ENCODE data around the gene RBMS3.

The RBMS3 gene

DNA sequence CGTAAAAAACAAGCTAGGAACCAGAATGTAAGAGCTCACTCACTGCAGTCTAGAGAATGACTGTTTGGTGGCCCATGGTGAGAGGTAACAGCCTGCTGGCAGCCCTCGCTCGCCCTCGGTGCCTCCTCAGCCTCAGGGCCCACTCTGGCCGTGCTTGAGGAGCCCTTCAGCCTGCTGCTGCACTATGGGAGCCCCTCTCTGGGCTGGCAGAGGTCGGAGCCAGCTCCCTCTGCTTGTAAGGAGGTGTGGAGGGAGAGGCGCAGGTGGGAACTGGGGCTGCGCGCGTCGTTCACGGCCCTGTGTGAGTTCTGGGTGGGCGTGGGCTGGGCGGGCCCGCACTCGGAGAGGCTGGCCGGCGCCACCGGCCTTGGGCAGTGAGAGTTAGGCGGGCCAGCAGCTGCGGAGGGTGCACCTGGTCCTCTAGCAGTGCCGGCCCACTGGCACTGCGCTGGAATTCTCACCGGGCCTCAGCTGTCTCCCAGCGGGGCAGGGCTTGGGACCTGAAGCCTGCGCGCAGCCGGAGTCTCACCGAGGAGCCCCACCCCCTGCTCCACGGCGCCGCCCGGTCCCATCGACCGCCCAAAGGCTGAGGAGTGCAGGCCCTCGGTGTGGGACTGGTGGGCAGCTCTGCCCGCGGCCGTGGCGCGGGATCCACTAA, 420.6 kb downstream of the RBMS3 start:
- Histone ChIP-seq H3K9me3 (ENCODE audit: insufficient read depth, low read depth, low read length) (peaks cover 5% of the 10 kb centered on the region), H3K79me2 (ENCODE audit: control insufficient read depth, insufficient read depth, low read length, poor library complexity) (peaks cover 2% of the 10 kb centered on the region), H3K18ac (ENCODE audit: low read length) (no peak overlapping the region), H4K91ac (ENCODE audit: low read depth, low read length) (no peak overlapping the region), H4K8ac (ENCODE audit: low read depth, low read length) (no peak overlapping the region), H3K4me3 (ENCODE audit: low read depth, low read length) (peak overlapping the region; percentile 15), H3K79me1 (ENCODE audit: low read length) (peaks cover 4% of the 10 kb centered on the region), H3K4me2 (ENCODE audit: low read length) (no peak overlapping the region), H3K4me1 (ENCODE audit: control insufficient read depth in 1 of 2, insufficient read depth in 2 of 2, low read length in 2 of 2) (peaks cover 0 to 2% of the 10 kb centered on the region in 2 experiments), H3K9ac (ENCODE audit: low read length) (no peak overlapping the region), H2BK12ac (ENCODE audit: low read length) (no peak overlapping the region), H2BK5ac (ENCODE audit: low read depth, low read length, poor library complexity) (no peak overlapping the region), H2AFZ (ENCODE audit: insufficient read depth, low read length, poor library complexity) (no peak overlapping the region), H3K27ac (ENCODE audit: low read depth, low read length) (no peak overlapping the region), H3K27me3 (ENCODE audit: insufficient read depth, low read length) (no peaks in the 10 kb centered on the region), H3K14ac (ENCODE audit: low read length) (no peak overlapping the region), H2AK5ac (ENCODE audit: low read length) (no peak overlapping the region), H4K12ac (ENCODE audit: low read depth, low read length) (no peak overlapping the region), H3K23ac (ENCODE audit: low read length) (no peak overlapping the region), H3K4ac (ENCODE audit: low read depth, low read length) (no peak overlapping the region), H2BK120ac (ENCODE audit: insufficient read depth, low read length, poor library complexity) (no peak overlapping the region), H3K36me3 (ENCODE audit: control insufficient read depth in 1 of 2, insufficient read depth in 2 of 2, low read length in 2 of 2) (peaks cover 2 to 5% of the 10 kb centered on the region in 2 experiments)
- WGBS (ENCODE audit: extremely low coverage, insufficient coverage, insufficient read length) = no CpG with 5 or more reads among the region's 41 CpGs
- no peak for DNase-seq

DNA sequence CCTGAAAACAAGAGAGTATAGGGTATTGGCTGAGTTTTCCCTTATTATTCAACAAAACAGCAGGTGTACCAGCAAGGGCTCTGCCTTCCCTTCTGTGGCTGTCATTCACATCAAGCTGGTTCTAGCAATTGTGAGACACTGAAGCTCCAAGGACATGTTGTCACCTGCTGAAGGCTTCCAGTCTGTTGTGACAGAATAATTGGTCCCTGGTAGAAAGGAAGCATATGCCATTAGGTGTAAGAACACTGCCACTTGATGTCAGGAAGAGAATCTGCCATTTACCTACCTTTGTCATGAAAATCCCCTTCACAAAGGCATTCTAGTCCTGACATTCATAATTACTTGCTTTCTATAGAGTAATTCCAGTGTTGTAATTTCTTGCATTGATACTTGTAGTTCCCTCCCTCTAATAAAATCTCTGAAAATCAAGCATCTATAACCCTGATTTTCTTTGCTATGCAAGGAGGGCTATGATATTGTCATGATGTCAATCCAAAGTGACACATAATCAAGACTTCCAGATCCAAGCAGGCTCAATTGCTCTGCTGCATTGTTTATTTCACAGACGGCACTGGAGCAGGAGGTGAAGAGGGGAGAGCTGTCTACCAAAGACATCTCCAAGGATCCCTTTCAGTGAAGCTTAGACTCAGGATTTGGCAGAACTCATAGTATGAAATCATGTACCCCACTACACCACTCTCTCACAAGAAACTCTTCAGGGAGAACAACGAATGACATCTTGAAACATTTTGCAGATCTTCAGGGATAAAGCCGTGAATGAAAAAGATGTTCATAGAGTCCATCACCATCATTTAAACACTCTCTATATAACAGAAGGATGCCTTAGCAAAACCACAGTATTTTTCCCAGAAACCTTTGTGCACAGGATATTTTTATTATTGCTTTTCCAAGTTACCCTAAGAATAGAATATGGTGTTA, 425.3 kb downstream of the RBMS3 start:
- Histone ChIP-seq H3K27ac (ENCODE audit: low read depth, low read length) (no peak overlapping the region), H3K14ac (ENCODE audit: low read length) (no peak overlapping the region), H4K91ac (ENCODE audit: low read depth, low read length) (no peak overlapping the region), H3K4me2 (ENCODE audit: low read length) (no peak overlapping the region), H3K36me3 (ENCODE audit: control insufficient read depth in 1 of 2, insufficient read depth in 2 of 2, low read length in 2 of 2) (peaks cover 2 to 5% of the 10 kb centered on the region in 2 experiments), H2BK12ac (ENCODE audit: low read length) (no peak overlapping the region), H3K9me3 (ENCODE audit: insufficient read depth, low read depth, low read length) (peaks cover 4% of the 10 kb centered on the region), H2BK5ac (ENCODE audit: low read depth, low read length, poor library complexity) (no peak overlapping the region), H2AK5ac (ENCODE audit: low read length) (no peak overlapping the region), H3K4ac (ENCODE audit: low read depth, low read length) (no peak overlapping the region), H2BK120ac (ENCODE audit: insufficient read depth, low read length, poor library complexity) (no peak overlapping the region), H3K4me1 (ENCODE audit: control insufficient read depth in 1 of 2, insufficient read depth in 2 of 2, low read length in 2 of 2) (no peaks in the 10 kb centered on the region), H3K4me3 (ENCODE audit: low read depth, low read length) (no peak overlapping the region), H3K23ac (ENCODE audit: low read length) (no peak overlapping the region), H4K8ac (ENCODE audit: low read depth, low read length) (no peak overlapping the region), H3K9ac (ENCODE audit: low read length) (no peak overlapping the region), H3K27me3 (ENCODE audit: insufficient read depth, low read length) (no peaks in the 10 kb centered on the region), H3K79me1 (ENCODE audit: low read length) (no peaks in the 10 kb centered on the region), H3K18ac (ENCODE audit: low read length) (no peak overlapping the region), H3K79me2 (ENCODE audit: control insufficient read depth, insufficient read depth, low read length, poor library complexity) (no peaks in the 10 kb centered on the region), H4K12ac (ENCODE audit: low read depth, low read length) (no peak overlapping the region), H2AFZ (ENCODE audit: insufficient read depth, low read length, poor library complexity) (no peak overlapping the region)
- DNase-seq = no peak
- WGBS (ENCODE audit: extremely low coverage, insufficient coverage, insufficient read length) = no CpG with 5 or more reads among the region's 3 CpGs

DNA sequence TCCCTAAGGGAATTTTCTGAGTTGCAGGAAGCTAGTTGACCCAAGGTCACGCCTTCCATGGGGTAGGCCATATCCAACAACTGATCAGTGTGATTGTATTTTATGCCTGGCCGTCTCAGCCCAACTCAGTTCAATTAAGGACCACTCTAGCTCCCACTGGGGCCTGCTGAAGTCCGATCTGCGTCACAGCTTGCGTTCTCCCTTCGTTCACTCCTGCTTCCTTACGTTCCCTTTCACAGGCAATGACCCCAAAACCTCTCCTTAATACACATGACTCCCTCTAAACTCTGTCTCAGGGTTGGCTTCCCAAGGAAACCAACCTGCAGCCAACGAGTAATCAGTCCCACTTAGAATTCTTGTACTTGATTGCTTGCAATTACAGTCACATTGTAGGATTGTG, 428.0 kb downstream of the RBMS3 start:
- H4K12ac ChIP-seq (ENCODE audit: low read depth, low read length) = no peak overlapping the region
- no peak overlapping the region for H4K91ac ChIP-seq (ENCODE audit: low read depth, low read length)
- DNase-seq = no peak
- H2BK5ac ChIP-seq (ENCODE audit: low read depth, low read length, poor library complexity) = no peak overlapping the region
- H2AK5ac ChIP-seq (ENCODE audit: low read length) = no peak overlapping the region
- no peaks in the 10 kb centered on the region for H3K9me3 ChIP-seq (ENCODE audit: insufficient read depth, low read depth, low read length)
- no peak overlapping the region for H3K4me2 ChIP-seq (ENCODE audit: low read length)
- H3K27ac ChIP-seq (ENCODE audit: low read depth, low read length) = no peak overlapping the region
- H2BK12ac ChIP-seq (ENCODE audit: low read length) = no peak overlapping the region
- no peaks in the 10 kb centered on the region for H3K79me1 ChIP-seq (ENCODE audit: low read length)
- no peaks in the 10 kb centered on the region for H3K4me1 ChIP-seq (ENCODE audit: control insufficient read depth in 1 of 2, insufficient read depth in 2 of 2, low read length in 2 of 2)
- H4K8ac ChIP-seq (ENCODE audit: low read depth, low read length) = no peak overlapping the region
- no peak overlapping the region for H3K4me3 ChIP-seq (ENCODE audit: low read depth, low read length)
- no peak overlapping the region for H2BK120ac ChIP-seq (ENCODE audit: insufficient read depth, low read length, poor library complexity)
- no peaks in the 10 kb centered on the region for H3K27me3 ChIP-seq (ENCODE audit: insufficient read depth, low read length)
- no CpG with 5 or more reads among the region's 8 CpGs for WGBS (ENCODE audit: extremely low coverage, insufficient coverage, insufficient read length)
- H3K36me3 ChIP-seq (ENCODE audit: control insufficient read depth in 1 of 2, insufficient read depth in 2 of 2, low read length in 2 of 2) = no peaks in the 10 kb centered on the region
- no peak overlapping the region for H3K4ac ChIP-seq (ENCODE audit: low read depth, low read length)
- H2AFZ ChIP-seq (ENCODE audit: insufficient read depth, low read length, poor library complexity) = no peak overlapping the region
- H3K23ac ChIP-seq (ENCODE audit: low read length) = peak overlapping the region; percentile 21
- H3K14ac ChIP-seq (ENCODE audit: low read length) = no peak overlapping the region
- H3K79me2 ChIP-seq (ENCODE audit: control insufficient read depth, insufficient read depth, low read length, poor library complexity) = no peaks in the 10 kb centered on the region
- H3K18ac ChIP-seq (ENCODE audit: low read length) = no peak overlapping the region
- no peak overlapping the region for H3K9ac ChIP-seq (ENCODE audit: low read length)

DNA sequence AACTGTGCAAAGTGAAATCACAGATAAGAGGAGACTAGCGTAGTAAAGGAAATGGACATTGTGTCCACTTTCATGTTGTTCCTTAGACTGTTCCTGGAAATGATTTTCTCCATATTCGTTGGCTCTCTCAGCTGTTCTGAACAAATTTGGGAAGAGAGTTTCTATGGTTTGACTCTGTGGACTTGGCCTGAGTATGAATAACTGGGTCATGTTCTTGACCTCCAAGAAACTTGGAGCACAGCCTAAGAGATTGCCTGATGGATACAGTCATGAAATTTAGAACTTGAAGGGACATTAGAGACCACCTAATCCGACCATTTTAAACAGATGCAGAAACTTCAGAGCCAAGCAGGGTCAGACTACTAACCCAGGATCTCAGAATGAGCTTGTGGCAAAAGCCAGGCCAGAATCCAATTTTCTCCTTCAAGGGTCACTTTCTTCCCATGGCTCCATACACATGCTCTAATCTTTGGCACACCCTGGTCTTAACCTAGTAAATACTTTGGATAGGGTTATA, 430.4 kb downstream of the RBMS3 start:
- no peaks in the 10 kb centered on the region for H3K36me3 ChIP-seq (ENCODE audit: control insufficient read depth in 1 of 2, insufficient read depth in 2 of 2, low read length in 2 of 2)
- no peak overlapping the region for H3K4me2 ChIP-seq (ENCODE audit: low read length)
- H3K18ac ChIP-seq (ENCODE audit: low read length) = no peak overlapping the region
- H3K9me3 ChIP-seq (ENCODE audit: insufficient read depth, low read depth, low read length) = no peaks in the 10 kb centered on the region
- no peak overlapping the region for H3K23ac ChIP-seq (ENCODE audit: low read length)
- no peak overlapping the region for H2AK5ac ChIP-seq (ENCODE audit: low read length)
- H3K4me1 ChIP-seq (ENCODE audit: control insufficient read depth in 1 of 2, insufficient read depth in 2 of 2, low read length in 2 of 2) = no peaks in the 10 kb centered on the region
- DNase-seq = no peak
- H3K27ac ChIP-seq (ENCODE audit: low read depth, low read length) = no peak overlapping the region
- no peak overlapping the region for H4K91ac ChIP-seq (ENCODE audit: low read depth, low read length)
- no peak overlapping the region for H4K12ac ChIP-seq (ENCODE audit: low read depth, low read length)
- H3K9ac ChIP-seq (ENCODE audit: low read length) = no peak overlapping the region
- H2BK120ac ChIP-seq (ENCODE audit: insufficient read depth, low read length, poor library complexity) = no peak overlapping the region
- no peak overlapping the region for H3K4me3 ChIP-seq (ENCODE audit: low read depth, low read length)
- H3K4ac ChIP-seq (ENCODE audit: low read depth, low read length) = no peak overlapping the region
- H3K27me3 ChIP-seq (ENCODE audit: insufficient read depth, low read length) = no peaks in the 10 kb centered on the region
- H3K14ac ChIP-seq (ENCODE audit: low read length) = no peak overlapping the region
- H3K79me1 ChIP-seq (ENCODE audit: low read length) = no peaks in the 10 kb centered on the region
- no CpG with 5 or more reads among the region's 3 CpGs for WGBS (ENCODE audit: extremely low coverage, insufficient coverage, insufficient read length)
- H2BK5ac ChIP-seq (ENCODE audit: low read depth, low read length, poor library complexity) = no peak overlapping the region
- H2BK12ac ChIP-seq (ENCODE audit: low read length) = no peak overlapping the region
- no peak overlapping the region for H2AFZ ChIP-seq (ENCODE audit: insufficient read depth, low read length, poor library complexity)
- H3K79me2 ChIP-seq (ENCODE audit: control insufficient read depth, insufficient read depth, low read length, poor library complexity) = no peaks in the 10 kb centered on the region
- H4K8ac ChIP-seq (ENCODE audit: low read depth, low read length) = no peak overlapping the region
